ENCODE measurements around the gene ADK.

DNA sequence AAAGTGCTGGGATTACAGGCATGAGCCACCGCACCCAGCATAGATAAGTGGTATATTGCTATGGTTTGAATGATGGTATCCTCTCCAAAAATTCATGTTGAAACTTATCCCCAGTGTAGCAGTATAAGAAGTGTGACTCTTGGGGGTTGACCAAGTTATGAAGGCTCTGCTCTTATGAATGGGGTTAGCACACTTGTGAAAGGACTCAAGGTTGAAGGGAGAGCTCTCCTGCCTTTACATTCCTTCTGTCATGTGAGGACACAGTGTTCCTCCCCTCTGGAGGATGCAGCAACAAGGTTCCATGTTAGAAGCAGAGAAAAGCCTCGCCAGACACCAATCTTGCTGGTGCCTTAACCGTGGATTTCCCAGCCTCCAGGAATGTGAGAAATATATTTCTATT is 58.0 kb downstream of the ADK start:
- TF ChIP-seq, protein P1, sequence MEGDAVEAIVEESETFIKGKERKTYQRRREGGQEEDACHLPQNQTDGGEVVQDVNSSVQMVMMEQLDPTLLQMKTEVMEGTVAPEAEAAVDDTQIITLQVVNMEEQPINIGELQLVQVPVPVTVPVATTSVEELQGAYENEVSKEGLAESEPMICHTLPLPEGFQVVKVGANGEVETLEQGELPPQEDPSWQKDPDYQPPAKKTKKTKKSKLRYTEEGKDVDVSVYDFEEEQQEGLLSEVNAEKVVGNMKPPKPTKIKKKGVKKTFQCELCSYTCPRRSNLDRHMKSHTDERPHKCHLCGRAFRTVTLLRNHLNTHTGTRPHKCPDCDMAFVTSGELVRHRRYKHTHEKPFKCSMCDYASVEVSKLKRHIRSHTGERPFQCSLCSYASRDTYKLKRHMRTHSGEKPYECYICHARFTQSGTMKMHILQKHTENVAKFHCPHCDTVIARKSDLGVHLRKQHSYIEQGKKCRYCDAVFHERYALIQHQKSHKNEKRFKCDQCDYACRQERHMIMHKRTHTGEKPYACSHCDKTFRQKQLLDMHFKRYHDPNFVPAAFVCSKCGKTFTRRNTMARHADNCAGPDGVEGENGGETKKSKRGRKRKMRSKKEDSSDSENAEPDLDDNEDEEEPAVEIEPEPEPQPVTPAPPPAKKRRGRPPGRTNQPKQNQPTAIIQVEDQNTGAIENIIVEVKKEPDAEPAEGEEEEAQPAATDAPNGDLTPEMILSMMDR (IDR thresholded peaks at IDR 0.05; ENCODE audit: insufficient read depth, low read depth, low read length): no peak
- TF ChIP-seq EZH2 (IDR thresholded peaks at IDR 0.05; ENCODE audit: insufficient read depth, low read length): no peak
